DMS153 (cell line): ENCODE data around the gene TSPO.

Source experiments
- DNase-seq: peaks from one replicate; lab custom pipeline; 2025; lab: John Stamatoyannopoulos, UW

The TSPO gene

DNA sequence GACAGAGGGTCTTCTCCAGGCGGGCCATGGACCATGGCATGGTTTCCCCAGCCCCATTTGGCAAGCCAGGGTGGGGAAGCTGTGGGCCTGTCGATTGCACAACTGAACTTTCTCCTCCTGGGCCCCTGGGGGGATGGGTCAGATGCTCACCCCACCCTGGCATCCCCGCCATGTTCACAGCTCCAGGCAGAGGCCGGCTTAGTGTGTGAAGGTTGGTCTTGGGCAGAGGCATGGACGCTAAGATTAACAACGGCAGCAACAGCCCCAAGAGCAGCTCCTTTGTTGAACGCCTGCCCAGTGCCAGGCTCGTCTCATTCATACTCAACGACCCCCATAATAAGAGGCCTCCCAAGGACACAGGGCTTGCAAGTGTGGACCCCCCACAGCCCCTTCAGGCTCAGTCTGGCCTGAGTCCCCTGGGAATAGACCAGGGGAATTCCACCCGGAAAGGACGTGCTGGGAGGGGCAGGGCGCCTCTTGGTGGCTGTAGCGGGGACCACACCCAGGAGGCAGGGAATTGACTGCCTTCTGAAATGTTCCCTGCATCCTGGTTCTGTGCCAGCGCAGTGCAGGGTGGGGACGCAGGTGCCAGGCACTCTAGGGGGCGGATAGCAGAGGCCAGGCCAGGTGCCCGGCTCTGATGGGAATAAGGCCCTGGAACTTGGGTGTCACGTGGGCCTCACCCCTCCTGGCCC, 8.3 kb downstream of the TSPO start:
- DNase-seq: peak; percentile 31

DNA sequence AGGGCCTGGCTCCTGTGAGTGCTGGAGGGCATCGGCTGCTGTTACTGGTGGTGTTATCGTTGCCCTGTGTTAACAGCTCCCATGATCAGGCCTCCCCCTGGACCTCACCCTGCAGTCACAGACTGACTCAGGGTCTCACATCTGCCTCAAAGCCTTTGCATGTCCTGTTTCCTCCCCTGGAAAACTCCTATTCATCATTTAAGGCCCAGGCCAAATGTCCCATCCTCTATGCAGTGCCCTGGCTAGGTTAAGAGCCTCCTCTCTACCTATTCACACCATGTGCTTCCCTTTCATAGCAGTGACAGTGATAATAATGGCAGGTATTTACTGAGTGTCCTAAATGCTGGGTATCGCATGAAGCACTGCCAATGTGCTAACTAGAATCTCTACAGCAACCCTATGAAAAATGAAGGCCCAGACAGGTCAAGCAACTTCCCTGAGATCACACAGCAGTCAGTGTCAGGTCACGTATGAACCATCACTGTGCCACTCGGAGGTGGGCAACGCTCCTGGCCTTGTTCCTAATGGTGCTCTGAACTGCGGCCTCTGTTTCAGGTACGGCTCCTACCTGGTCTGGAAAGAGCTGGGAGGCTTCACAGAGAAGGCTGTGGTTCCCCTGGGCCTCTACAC, 9.3 kb downstream of the TSPO start:
- DNase-seq: no peak

DNA sequence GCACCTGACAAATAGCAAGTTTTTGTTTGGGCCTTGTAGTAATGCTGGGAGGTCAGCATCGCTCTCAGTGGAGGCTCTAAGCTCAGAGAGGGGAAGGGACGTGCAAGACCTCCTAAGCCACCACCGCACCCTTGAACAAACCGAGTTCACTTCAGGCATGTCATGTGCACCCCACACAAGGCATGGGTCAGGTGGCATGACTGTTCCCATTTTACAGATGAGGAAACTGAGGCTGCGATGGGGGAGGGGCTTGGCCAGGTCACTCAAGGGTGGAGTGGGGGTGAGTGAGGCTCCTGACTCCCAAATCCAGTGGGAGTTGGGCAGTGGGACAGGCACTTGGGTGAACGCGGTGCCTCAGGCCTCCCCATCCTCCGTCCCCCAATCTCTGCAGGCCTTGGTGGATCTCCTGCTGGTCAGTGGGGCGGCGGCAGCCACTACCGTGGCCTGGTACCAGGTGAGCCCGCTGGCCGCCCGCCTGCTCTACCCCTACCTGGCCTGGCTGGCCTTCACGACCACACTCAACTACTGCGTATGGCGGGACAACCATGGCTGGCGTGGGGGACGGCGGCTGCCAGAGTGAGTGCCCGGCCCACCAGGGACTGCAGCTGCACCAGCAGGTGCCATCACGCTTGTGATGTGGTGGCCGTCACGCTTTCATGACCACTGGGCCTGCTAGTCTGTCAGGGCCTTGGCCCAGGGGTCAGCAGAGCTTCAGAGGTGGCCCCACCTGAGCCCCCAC, 11.2 kb downstream of the TSPO start:
- no peak for DNase-seq

DNA sequence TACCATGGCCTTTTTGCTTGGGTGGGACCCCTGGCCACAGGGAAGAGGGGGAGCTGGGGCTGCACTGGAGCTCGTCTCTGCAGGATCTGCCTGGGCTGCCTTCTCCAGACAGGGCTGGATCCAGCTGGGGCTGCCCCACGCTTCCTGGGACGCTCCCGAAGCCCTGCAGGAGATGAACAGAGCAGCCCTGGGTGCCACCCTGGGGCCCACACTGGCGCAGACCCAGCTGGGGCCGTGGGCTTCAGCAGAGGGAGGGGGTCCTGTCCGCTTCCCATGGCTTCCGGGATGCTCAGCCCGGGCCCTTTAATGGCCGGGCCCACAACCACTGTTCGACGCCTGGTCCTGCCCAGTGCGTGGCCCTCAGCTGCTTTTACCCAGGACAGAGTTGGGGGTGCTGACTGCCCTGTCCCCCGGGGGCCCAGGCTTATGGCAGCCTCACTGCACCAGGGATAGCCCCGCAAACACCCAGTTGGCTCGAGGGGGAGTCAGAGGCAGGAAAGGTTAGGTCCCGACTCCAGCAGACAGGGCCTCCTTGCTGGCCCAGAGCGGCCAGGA, 12.0 kb downstream of the TSPO start:
- DNase-seq: no peak

DNA sequence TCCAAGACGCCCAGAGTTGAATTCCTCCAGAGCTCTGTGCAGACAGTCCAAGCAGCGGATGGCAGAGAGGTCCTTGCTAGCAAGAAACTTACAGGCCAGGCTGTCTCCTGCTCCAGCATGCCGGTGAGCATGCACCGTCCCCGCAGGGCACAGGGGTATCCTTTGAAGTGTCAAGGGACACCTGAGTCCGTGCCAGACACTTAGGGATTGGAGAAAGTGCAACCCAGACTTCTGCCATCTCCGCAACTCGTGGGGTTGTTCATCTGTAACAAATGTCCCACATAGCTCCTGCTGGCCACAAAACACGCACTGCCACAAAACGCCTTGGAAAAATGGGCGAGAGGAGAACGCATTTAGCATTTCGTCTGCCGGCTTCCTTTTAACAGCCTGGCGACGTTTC, 13.3 kb downstream of the TSPO start:
- DNase-seq: no peak

DNA sequence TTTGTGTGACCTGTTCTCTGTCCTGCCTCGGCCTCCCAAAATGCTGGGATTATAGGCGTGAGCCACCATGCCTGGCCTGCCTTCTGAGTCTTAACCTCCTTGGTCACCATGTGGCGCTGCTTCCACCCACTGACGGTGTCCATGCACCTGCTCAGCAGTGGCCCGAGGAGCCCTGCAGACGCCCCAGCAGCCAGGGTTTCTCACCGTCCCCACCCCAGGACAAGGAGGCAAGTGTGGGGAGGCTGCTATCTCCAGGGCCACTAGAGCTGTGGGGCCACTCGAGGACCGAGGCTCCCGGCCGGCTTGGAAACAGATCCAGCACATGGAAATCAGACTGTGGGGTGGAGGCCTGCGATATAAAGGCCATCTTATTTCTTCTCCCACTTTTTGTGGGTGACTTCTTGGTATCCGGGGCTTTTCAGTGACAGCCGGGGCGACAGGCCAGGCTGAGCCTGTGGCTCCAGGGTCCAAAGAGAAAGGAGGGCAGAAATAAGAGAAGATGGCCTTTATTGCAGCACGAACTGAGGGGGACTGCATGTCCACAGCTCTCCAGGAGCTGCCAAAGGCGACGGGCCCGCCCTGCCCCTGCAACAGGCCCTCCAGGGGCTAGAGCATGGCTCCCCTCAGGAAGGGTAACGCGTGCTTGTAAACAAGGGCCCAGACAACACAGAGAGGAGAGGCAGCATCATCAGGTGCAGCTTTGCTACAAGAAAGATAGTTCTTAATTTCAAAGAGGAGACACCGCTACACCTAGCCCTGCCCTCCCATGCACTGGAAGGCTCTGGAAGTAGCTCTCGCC, 15.0 kb downstream of the TSPO start:
- DNase-seq: no peak

DNA sequence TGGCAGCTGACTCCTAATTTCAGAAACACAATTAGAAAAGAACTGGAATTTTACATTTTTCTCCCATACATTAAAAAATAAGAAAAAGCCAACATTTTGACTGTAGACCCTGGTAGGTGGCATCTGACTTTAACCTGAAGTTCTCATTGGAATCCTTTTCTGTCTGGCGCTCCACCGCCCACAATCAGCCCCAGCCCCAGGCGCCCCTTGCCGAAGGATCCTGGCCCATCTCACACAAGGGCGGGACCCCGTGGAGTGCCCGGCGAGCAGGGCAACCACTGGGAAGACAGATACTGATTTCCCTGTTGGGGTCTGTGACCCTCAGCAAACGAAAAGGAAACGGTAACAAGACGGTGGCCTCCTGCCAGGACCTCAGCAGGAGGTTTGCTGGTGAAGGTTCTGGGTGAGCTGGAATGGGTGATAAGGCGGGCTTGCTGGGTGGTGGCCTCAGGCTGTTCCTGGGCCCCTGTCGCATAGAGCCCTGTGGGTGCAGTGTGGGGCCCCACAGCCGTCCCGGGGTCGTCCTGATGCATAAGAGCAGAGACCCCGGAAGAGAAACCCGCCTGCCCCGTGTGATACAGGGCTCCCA, 15.7 kb downstream of the TSPO start:
- no peak for DNase-seq

DNA sequence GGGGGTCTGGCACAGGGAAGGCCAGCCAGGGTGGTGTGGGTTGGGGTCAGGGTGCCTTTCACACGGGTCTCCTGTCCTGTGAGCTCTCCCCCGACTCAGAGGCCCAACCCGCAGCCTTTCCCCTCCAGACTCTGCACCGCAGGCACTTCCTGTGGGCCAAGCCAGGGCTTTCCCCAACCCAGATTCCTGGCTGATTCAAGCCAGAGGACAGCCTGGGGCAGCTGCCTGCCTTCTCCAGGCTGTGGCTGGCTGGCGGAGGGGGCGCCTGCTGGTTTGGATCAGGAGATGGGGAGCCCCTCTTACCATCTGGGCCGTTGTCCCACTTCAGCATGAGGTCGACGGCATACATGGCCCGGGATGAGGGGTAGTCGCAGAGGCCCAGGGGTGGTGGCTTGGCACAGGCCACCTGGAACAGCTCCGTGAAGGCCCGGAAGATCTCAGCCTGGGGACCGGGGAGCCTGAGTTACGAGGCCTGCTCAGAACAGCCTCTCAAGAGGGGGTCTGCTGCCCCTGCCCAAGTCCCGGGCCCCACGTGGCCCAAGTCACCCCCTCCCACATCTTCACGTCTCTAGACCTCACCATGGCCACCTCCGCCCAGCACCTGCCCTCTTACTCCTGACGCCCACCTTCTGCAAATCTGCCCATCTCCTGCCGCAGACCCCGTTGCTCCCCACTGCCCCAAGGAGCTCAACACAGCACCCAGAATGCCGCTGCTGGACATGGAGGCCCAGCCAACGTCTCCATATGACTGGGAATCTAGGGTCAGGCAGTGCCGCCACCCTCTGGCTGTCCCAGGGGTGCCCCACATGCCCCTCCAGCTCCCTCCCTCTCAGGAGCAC, 17.3 kb downstream of the TSPO start:
- no peak for DNase-seq

DNA sequence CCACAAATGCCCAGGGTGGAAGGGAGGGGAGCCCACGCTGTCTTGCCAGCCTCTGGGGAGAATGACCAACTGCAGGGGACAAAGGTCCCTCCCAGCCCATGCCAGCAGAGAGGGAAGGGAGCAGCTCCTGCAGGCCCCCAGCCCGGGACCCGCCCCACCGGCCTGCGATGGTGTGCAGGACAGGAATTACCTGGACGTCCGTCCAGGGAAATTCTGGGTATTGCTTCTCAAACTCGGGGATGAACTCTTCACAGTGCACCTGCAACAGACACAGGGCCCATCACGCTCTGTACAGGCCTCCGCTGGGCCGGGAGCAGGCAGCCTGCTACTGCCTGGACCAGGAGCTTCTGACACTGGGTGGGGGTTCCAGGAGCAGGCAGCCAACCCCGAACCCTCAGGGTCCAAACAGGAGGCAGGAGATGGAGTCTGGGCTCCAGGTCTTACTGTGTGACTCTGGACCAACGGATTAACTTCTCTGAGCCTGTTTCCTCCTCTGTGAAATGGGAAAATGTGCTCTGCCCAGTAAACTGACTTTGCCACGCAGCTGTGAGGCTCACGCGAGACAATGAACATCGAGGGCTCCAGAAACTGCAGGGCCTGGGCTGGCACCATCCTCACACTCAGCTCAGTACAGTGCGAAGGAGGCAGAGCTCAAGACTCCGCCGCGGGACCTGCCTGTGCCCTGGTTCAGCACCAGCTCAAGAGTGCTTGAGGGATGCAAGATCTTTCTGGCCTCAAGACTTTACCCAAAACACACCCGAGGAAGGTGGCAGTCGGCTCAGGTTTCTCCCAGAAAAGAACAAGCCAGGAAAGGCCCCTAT, 18.2 kb downstream of the TSPO start:
- DNase-seq: no peak

DNA sequence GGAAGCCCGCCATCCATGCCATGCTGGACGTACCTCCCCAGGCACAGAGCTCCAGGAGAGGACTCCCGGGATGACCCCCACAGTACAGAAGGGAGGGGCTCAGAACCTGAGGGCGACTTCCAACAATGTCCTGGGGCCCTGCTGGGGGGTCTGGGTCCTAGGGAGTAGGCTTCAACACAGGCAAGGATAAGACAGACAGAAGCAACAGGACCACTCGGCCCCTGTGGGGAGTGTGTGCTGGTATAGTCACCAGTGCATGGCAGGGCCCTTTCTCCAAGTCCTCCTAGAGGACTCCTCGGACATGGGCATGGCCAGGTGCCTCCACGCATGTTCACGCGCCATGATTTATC, 18.7 kb downstream of the TSPO start:
- DNase-seq: no peak

DNA sequence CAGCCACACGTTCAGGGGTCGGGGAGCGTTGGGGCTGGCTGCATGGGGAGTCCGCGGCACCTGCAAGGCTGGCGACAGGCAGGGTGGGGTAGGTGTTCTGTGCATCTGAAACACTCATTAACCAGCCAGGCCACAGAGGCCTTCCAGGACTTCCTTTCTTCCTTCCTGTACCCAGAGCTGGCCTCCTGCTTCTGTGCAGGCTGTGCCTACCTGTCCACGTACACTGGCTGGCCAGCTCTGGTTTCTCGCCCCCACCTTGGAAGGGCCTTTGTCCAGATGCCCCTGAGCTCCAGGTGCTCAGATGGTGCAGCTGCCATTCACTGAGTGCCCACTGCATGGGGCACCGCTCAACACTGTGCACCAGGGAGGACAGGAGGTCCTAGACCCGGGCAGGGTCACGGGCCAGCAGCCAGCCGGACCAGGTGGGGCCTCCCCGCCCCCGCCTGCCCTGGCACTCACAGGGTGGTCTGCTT, 19.7 kb downstream of the TSPO start:
- DNase-seq: no peak

DNA sequence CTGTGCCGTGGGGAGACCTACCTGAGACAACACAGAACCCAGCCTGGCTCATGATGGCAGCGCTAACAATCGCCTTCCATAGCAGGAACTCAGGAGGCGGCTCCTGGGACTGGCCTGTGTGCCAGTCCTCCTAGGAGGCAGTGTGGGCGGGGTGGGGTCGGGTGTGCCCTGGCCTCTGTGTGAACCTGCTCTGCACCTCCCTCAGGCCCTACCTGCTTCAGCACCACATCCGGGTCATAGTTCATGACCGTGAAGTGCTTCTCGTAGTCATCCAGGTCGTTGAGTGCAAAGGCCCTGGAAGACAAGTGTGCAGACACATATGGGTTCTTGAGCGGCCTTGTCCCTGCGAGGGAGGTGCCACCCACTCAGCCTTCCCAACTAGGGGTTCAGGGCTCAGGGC, 20.2 kb downstream of the TSPO start:
- no peak for DNase-seq

DNA sequence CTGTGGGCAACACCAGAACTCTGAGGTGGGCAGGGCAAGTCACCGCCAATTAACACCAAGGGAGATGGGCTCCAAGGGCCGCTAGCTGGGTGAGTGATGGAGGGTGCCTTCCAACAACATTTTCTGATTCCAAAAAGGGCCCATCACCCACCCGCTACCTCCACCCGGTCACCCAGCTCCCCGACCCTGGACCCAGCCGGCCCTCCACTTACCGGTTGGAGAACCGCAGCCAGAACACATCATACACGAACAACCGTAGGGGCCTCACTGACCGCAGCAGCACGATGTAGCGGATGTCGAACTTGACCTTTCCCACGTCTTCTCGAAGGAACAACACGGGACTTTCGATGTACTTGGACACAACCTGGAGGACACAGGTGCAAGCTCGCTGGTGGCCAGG, 20.8 kb downstream of the TSPO start:
- DNase-seq: no peak

DNA sequence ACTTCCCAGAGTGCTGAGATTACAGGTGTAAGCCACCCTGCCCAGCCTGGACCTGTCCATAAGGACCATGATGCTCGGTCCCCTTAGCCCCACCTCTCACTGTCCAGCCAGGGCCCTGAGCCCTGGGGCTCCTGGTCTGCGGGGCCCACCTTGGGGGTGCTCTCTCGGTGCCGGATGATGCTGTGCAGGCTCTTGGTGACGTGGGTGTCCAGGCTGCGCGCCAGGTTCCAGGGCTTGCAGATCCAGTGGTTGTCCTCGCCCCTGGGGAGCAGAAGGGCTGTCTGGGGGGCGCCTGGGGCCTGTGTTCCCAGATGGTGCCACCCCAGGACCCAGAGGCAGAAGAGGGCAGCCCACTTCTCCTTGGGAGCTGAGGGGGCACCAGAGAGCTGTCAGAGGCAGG, 22.2 kb downstream of the TSPO start:
- no peak for DNase-seq

DNA sequence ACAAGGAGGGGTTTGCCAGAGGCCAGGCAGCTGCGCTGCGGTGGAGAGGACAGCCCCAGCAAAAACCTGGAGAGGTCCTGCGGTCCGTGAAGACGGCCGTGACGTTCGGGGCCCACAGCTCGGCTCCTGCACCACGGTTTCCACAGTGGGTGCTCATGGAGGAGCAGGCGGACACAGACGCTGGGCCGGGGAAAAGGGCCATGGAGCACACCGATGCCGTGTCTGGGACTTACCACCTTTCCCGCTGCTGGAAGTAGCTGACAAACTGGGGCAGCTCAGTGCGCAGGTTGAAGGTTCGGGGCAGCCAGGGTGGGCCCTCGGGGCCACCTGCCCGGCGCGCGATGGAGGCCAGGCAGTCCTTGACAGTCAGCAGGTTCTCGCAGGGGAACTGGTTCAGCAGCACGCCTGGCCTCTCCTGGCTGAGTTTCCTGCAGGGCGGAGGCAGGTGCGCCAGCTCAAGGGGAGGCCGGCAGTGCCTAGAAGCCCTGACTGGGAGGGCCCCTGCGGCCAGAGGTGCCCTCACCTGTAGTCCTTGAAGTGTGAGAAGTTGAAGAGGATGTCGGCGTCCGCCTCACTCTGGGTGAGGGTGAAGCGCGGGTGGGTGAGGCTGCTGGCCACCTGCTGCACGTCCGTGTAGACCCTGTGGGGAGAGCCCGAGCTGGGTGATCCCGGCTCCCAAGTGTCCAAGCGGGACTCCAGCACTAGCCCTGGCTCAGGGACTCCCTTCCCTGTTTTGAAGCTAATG, 22.8 kb downstream of the TSPO start:
- no peak for DNase-seq

DNA sequence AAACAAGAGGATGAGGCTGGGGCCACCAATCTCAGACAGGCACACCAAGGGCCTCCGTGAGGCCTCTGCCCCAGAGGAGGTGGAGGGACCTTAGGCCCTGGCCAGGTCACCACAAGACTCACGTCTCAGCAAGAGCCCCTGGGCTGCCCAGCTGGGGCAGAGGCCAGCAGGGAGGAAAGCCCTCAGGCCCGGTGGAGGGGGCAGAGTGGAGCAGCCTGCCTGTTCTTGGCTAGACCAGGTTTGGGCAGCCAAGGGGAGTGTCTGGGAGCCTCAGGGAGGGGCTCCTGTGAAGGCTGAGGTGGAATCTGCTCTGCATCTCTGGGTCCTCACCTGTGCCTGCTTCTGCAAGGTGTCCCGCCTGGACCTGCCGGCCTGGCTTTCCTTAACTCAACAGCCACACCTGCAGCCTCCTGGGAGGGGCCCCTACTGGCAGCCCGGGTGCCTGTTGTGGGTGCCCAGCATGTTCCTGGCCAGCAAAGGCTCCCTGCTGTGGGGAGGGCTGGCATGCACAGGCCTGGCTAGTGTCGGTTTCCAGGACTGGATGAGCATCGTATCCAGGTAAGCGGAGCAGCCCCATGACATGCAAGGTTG, 23.7 kb downstream of the TSPO start:
- no peak for DNase-seq

DNA sequence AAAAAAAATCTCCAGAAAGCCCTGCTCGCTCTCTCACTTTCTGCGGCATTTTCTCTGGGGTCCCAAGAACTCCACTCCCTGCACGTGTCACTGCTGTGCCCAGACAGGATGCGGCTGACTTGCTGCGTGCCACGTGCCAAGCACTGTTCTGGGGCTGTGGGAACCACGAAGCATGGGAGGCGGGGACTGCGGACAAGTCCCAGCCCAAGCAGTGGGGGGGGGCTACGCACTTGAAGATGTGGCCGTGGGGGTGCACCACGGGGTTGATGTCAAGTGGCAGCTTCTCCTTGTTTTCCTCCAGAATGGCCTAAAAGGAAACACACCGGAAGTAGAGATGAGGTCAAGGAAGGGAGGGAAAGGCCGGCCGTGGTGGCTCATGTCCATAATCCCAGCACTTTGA, 24.7 kb downstream of the TSPO start:
- DNase-seq: no peak

DNA sequence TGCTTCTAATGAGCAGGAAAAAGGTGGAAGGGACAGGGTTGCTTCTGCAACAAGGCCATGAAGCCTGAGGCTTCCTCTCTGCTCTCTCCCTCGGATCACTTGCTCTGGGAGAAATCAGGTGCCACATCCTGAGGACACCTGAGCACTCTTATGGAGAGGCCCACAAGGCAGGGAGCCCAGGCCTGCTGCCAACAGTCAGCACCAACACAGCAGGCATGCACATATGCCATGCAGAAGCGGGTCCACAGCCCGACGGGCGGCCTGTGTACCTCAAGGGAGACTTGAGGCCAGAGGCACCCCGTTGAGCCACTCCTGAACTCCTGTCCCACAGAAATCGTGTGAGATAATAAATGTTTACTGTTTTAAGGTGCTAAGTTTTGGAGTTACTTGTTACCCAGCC, 26.1 kb downstream of the TSPO start:
- DNase-seq: no peak
